Stimulated activated CD4-positive, alpha-beta T cell treated with anti-CD3 and anti-CD28 coated beads, Interleukin-1b, Interleukin-23, amount 100 ng/mL, for 24 hours (primary cell): Measurements from ENCODE around the gene ZNF534.
"Not testable (repeated sequence)": the region's sequence is repeated elsewhere in the genome, so short reads cannot be mapped to it uniquely, and the experiment has no call there.

ENCODE experiments used
- DNase-seq, 4 experiments: peaks; one replicate each; pipeline ENCODE4 v3.0.0-alpha.2; 2020; ENCODE audit warnings: low read depth in 4 of 4, low spot score in 1 of 4

ZNF534 gene

GRCh38 chr19:52494518-52494917, 65.6 kb downstream of the ZNF534 start:
- no peak for DNase-seq

- no peak for DNase-seq
Observed at GRCh38 chr19:52498571-52498970, 69.6 kb downstream of the ZNF534 start.

- not testable (repeated sequence) for DNase-seq
Observed at GRCh38 chr19:52500474-52500873, 71.5 kb downstream of the ZNF534 start.

GRCh38 chr19:52500991-52501390, 72.0 kb downstream of the ZNF534 start:
- DNase-seq: not testable (repeated sequence)
